Spinal cord (tissue), 10 donors: Measurements from ENCODE around the gene ADAM15. TPM values are rescaled to one million over a fixed set of nuclear protein-coding genes. Genes with fewer than 3 reads are reported as not detected.

Source experiments
- DNase-seq, 6 donors: peaks; one replicate each; pipeline versions ENCODE4 v3.0.0 to v3.0.0-alpha.2; 2013 to 2015; ENCODE audit warnings: low spot score in 6 of 6, low read depth in 4 of 6
- H3K27ac ChIP-seq: one replicate; pipeline ENCODE4 v1.5.1; 2013; ENCODE audit warnings: low read depth, low read length, control low read depth
- H3K27me3 ChIP-seq: one replicate; pipeline ENCODE4 v1.6.1; 2013; ENCODE audit warnings: low read length; ENCODE audit not compliant: control insufficient read depth, insufficient read depth
- H3K36me3 ChIP-seq: one replicate; pipeline ENCODE4 v1.6.1; 2013; ENCODE audit warnings: low read length; ENCODE audit not compliant: control insufficient read depth, insufficient read depth
- H3K4me1 ChIP-seq: one replicate; pipeline ENCODE4 v1.6.1; 2013; ENCODE audit warnings: low read length; ENCODE audit not compliant: control insufficient read depth, insufficient read depth
- H3K4me3 ChIP-seq: one replicate; pipeline ENCODE4 v1.5.1; 2013; ENCODE audit warnings: low read depth, low read length, control low read depth
- H3K9me3 ChIP-seq: one replicate; pipeline ENCODE4 v1.6.1; 2013; ENCODE audit warnings: low read length; ENCODE audit not compliant: control insufficient read depth, insufficient read depth
- WGBS: methylation state at CpG from one replicate; pipeline ENCODE4 v1.1.5; 2013; ENCODE audit warnings: missing lambda C conversion rate; ENCODE audit not compliant: insufficient coverage; 5-methylcytosine and 5-hydroxymethylcytosine counted together
- polyA plus RNA-seq, 2 donors: library from polyadenylated mRNA; unstranded; fragments of 120-200 nt; gene quantifications; one replicate each; pipeline ENCODE4 v1.2.1, GENCODE V29; 2013; ENCODE audit not compliant: insufficient read length in 2 of 2
- total RNA-seq, 2 donors: library from RNA; depleted of rRNA in 1 of 2; stranded (reverse); fragments of 120-200 nt in 1 of 2; fragments of >200 nt in 1 of 2; gene quantifications; one replicate each; pipeline versions ENCODE4 v1.2.3 to v1.2.4, GENCODE V29; 2013 to 2014
- donor health status: healthy.

Gene ADAM15
- total and polyA plus RNA-seq, 4 donors = 29.9 to 100 (median 65.8) TPM

- Histone ChIP-seq H3K9me3 (no peaks in the 10 kb centered on the region), H3K36me3 (peaks cover 23% of the 10 kb centered on the region), H3K4me1 (peaks cover 18% of the 10 kb centered on the region), H3K4me3 (peak overlapping the region; percentile 43), H3K27me3 (no peaks in the 10 kb centered on the region), H3K27ac (peak overlapping the region; percentile 44)
- DNase-seq = no peak
- 72% methylated on average over 4 of the region's 6 CpGs for WGBS
These were observed 33.2 kb upstream of the ADAM15 start for GRCh38 chr1:155017946-155018316.

GRCh38 chr1:155018617-155019348 lies 32.3 kb upstream of the ADAM15 start:
- no peak for DNase-seq
- Histone ChIP-seq H3K27ac (no peak overlapping the region), H3K27me3 (no peaks in the 10 kb centered on the region), H3K4me3 (no peak overlapping the region), H3K9me3 (no peaks in the 10 kb centered on the region), H3K36me3 (peaks cover 23% of the 10 kb centered on the region), H3K4me1 (peaks cover 18% of the 10 kb centered on the region)
- WGBS = 83% methylated on average over 7 of the region's 8 CpGs

GRCh38 chr1:155019377-155020245 lies 31.5 kb upstream of the ADAM15 start:
- H3K27ac ChIP-seq = no peak overlapping the region
- H3K4me3 ChIP-seq = no peak overlapping the region
- DNase-seq = no peak
- H3K27me3 ChIP-seq = no peaks in the 10 kb centered on the region
- peaks cover 18% of the 10 kb centered on the region for H3K4me1 ChIP-seq
- 68% methylated on average over 11 of the region's 11 CpGs for WGBS
- peaks cover 20% of the 10 kb centered on the region for H3K36me3 ChIP-seq
- H3K9me3 ChIP-seq = no peaks in the 10 kb centered on the region

- 95% methylated on average over 5 of the region's 8 CpGs for WGBS
These were observed 28.8 kb upstream of the ADAM15 start for GRCh38 chr1:155022136-155022926.

GRCh38 chr1:155022927-155023236 lies 28.2 kb upstream of the ADAM15 start:
- Histone ChIP-seq H3K9me3 (no peaks in the 10 kb centered on the region), H3K27me3 (no peaks in the 10 kb centered on the region), H3K4me1 (peaks cover 3% of the 10 kb centered on the region), H3K4me3 (no peak overlapping the region), H3K27ac (no peak overlapping the region), H3K36me3 (no peaks in the 10 kb centered on the region)
- no peak for DNase-seq
- 73% methylated on average over 4 of the region's 4 CpGs for WGBS

More at GRCh38 chr1:155022136-155022926, 28.8 kb upstream of the ADAM15 start:
- no peaks in the 10 kb centered on the region for H3K9me3 ChIP-seq
- H3K36me3 ChIP-seq = no peaks in the 10 kb centered on the region
- no peak overlapping the region for H3K4me3 ChIP-seq
- H3K27me3 ChIP-seq = no peaks in the 10 kb centered on the region
- peaks cover 8% of the 10 kb centered on the region for H3K4me1 ChIP-seq
- H3K27ac ChIP-seq = no peak overlapping the region
- DNase-seq = no peak

- no peaks in the 10 kb centered on the region for H3K36me3 ChIP-seq
- DNase-seq = no peak
- 69% methylated on average over 4 of the region's 5 CpGs for WGBS
- H3K4me3 ChIP-seq = no peak overlapping the region
- H3K4me1 ChIP-seq = no peaks in the 10 kb centered on the region
- no peaks in the 10 kb centered on the region for H3K27me3 ChIP-seq
- H3K9me3 ChIP-seq = no peaks in the 10 kb centered on the region
- no peak overlapping the region for H3K27ac ChIP-seq
These were observed 27.5 kb upstream of the ADAM15 start for GRCh38 chr1:155023627-155024026.

- no peak overlapping the region for H3K27ac ChIP-seq
- H3K27me3 ChIP-seq = no peaks in the 10 kb centered on the region
- H3K36me3 ChIP-seq = no peaks in the 10 kb centered on the region
- DNase-seq = no peak
- no peak overlapping the region for H3K4me3 ChIP-seq
- no peaks in the 10 kb centered on the region for H3K9me3 ChIP-seq
- WGBS = 92% methylated on average over 6 of the region's 9 CpGs
- no peaks in the 10 kb centered on the region for H3K4me1 ChIP-seq
These were observed 26.8 kb upstream of the ADAM15 start for GRCh38 chr1:155024315-155024714.

- Histone ChIP-seq H3K27ac (no peak overlapping the region), H3K9me3 (no peaks in the 10 kb centered on the region), H3K4me1 (no peaks in the 10 kb centered on the region), H3K4me3 (no peak overlapping the region), H3K36me3 (no peaks in the 10 kb centered on the region), H3K27me3 (no peaks in the 10 kb centered on the region)
- no peak for DNase-seq
- 44% methylated on average over 9 of the region's 9 CpGs for WGBS
These were observed 25.0 kb upstream of the ADAM15 start for GRCh38 chr1:155026154-155026553.

GRCh38 chr1:155026588-155026987 lies 24.5 kb upstream of the ADAM15 start:
- Histone ChIP-seq H3K4me3 (no peak overlapping the region), H3K9me3 (no peaks in the 10 kb centered on the region), H3K4me1 (no peaks in the 10 kb centered on the region), H3K27me3 (no peaks in the 10 kb centered on the region), H3K36me3 (no peaks in the 10 kb centered on the region), H3K27ac (no peak overlapping the region)
- 85% methylated on average over 6 of the region's 6 CpGs for WGBS
- no peak for DNase-seq
